Neural progenitor cell (in vitro differentiated cells): Measurements from ENCODE around the gene PCSK9.

Experiments
- CTCF ChIP-seq: fragments of 200-600 bp; sonication (generic); IDR thresholded peaks from 2 replicates; pipeline ENCODE4 v1.5.1; 2017; ENCODE audit warnings: antibody characterized with exemption, mild to moderate bottlenecking
- EZH2 ChIP-seq: fragments of 200-600 bp; sonication (generic); IDR thresholded peaks from 2 replicates; pipeline ENCODE4 v1.6.1; 2017; ENCODE audit warnings: antibody characterized with exemption, mild to moderate bottlenecking, moderate library complexity
- EZH2phosphoT487 ChIP-seq: fragments of 200-600 bp; sonication (generic); IDR thresholded peaks from 2 replicates; pipeline ENCODE4 v1.6.1; 2017; ENCODE audit warnings: antibody characterized with exemption

GRCh38 chr1:55059302-55060132 is 20.2 kb downstream of the PCSK9 start:
- no peak for TF ChIP-seq CTCF
- no peak for TF ChIP-seq EZH2phosphoT487
- no peak for TF ChIP-seq EZH2
